CD4-positive, alpha-beta T cell treated with Interleukin-17A for 4 hours (primary cell): ENCODE results near the gene CBX7.

Experiments
- DNase-seq: peaks from one replicate; pipeline ENCODE4 v3.0.0-alpha.2; 2020; ENCODE audit warnings: mixed read lengths

The CBX7 gene

DNA sequence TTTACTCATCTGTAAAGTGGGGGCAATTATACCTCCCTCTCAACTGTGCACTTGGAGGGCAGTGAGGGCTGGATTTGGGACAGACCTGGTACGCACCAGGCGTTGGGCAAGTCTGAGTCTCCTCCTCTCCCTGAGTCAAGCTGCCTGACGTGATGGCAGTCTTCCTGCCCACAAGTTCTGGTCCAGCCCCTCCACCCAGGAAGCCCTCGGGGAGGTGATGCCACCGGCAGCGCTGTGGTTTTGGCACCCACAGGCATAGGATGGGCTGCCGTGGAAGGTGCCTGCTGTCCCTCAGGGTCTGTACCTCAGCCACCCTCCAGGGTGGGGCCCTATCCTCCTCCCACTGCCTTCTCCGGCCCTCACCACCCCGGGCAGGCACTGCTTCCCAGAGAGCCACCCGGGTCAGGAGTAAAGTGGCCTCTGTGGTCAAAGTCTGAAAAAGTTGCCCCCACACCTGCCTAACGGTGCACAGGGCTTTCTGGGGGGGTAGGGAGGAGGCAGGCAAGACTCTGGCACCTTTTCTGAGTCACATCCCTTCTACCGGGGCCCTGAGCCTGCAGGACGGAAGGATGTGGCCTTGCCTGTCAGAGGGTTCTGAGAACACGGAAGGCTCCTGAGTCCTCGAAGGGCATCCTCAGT, 61.9 kb downstream of the CBX7 start:
- peak; percentile 89 for DNase-seq

DNA sequence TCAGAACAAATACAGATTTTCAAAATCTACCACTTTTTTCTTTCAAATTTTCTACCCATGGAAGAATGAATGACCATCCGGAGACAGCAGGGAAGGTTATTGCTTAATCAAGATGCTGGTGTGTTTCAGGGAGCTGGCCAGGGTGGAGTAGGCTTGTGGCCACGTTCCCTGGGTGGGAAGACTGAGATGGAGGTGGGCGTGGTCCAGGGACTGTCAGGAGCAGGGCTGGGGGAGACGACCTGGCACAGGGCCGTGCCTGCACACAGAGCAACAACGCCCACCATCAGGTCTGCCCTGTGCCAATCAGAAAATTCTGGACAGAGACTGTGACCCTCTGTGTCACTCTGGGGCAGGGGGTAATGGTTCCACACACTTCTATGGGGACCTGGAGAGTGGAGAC, 62.6 kb downstream of the CBX7 start:
- no peak for DNase-seq

DNA sequence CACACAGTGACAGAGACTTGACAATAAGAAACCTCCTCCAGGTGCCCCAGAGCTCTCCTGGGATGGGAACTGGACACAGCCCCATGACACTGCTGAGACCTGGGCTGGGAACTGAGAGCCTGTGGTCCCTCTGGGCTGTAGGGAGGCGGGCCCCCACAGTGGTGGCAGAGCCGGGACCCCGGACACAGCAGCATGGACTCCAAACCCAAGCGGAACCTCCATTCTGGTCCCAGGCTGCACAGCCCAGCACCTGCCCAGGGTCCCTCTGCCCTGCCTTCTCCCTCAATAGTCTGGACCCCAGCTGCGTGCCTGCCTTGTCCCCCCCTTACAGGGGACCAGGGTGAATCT, 63.8 kb downstream of the CBX7 start:
- DNase-seq: no peak

GRCh38 chr22:39087881-39088684, 64.4 kb downstream of the CBX7 start:
- no peak for DNase-seq

- no peak for DNase-seq
Measured at GRCh38 chr22:39087098-39087497, 65.4 kb downstream of the CBX7 start.

DNA sequence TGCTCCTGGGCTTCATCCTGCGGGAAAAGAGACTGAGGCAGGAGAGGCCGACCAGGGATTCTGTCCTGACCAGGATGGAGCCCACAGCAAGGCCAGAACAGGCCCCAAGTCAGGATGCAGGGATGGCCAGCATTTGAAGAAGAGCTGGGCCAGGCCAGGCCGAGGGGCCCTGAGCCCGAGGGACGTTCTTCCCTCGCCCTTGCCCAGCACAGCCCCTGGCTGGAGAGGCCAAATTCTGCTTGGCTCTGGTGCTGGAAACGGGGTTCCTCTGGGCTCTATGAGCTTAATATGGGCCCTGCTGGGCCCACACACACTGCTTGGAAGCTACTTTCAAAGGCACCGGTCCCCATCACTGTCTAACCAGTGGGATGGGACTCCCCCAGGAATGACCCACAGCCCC, 67.8 kb downstream of the CBX7 start:
- no peak for DNase-seq

DNA sequence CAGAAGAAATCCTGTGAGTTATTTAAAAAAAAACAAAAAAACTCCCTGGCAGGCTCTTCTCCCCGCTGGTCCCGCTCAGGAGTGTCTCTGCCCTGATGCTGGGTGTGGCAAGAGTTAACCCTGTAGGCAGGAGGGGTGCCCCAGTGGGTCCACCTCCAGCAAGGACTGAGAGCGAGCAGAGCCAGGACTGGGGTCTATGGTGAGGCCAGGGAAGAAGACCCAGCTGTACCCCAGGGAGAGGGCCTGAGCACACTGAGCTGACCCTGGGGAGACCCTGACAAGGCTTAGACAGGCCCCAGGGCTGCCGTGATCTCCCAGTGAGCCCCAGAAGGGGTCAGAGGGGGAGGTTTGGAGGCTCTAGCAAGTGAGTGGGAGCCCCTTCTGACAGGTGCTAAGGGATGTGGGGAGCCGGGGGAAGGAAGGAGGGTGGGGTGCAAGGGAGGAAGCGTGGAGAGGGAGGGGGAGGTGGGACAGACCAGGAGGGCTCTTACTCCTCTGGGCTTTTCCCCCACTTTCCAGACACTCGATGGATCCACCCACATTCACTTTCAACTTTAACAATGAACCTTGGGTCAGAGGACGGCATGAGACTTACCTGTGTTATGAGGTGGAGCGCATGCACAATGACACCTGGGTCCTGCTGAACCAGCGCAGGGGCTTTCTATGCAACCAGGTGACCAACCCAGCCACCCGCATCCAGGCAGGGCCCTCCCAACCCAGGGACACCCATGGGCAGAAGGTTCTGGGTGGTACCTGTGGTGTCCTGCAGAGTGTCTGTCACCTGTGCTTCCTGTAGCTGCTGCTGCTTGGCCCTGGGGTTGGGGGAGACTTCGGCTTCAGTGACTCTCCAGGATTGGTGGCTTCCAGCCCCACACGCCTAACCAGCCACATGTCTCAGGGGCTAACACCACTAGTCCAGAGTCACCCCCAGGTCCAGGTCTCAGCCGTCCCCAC, 69.0 kb downstream of the CBX7 start:
- no peak for DNase-seq

DNA sequence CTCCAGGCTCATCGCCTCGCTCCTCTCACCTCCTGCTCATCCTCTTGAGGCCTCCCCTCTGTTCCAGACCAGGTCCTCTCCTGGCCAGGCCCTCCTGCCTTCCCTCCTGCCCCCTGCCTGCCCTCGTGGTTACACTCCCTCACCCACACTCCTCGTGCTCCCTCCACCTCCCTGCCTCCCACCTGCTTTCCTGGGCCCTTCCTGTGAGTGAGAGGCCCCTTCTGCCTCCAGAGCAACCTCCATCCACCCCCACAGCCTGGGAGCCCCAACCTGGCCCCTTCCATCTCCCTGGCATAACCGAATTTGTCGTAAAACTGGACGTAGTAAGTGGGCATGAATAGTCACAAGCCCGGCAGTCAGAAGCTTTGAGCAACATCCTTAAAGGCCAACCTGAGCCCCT, 70.9 kb downstream of the CBX7 start:
- no peak for DNase-seq

GRCh38 chr22:39081016-39081415, 71.5 kb downstream of the CBX7 start:
- DNase-seq: no peak
